Stimulated activated naive CD4-positive, alpha-beta T cell (primary cell): ENCODE results near the gene GLT8D2.
"Not testable (repeated sequence)": the region's sequence is repeated elsewhere in the genome, so short reads cannot be mapped to it uniquely, and the experiment has no call there.

Experiments used
- DNase-seq, 6 experiments: peaks; one replicate each; lab custom pipeline; 2025; lab: John Stamatoyannopoulos, UW

GLT8D2 gene

DNA sequence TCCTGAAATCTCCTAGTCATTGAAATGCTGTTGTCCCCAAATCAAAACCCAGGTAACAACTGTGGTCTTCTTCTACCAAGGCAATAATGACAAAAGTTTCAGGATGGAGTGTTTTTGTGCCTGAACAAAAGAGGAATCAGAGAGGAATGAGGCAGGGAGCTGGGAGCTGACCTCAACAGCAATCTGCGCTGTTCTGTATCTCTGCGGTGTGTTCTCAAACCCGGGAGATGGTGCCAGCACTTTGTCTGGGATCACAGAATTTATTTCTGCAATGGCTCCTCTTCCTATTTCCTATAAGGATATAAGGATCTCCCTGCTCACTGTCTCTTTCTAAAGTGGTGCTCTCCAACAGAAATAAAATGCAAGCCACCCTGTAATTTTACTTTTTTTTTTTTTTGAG, 449 bp upstream of the GLT8D2 start:
- no peak for DNase-seq

GRCh38 chr12:104049278-104049902, 597 bp downstream of the GLT8D2 start:
- no peak for DNase-seq

DNA sequence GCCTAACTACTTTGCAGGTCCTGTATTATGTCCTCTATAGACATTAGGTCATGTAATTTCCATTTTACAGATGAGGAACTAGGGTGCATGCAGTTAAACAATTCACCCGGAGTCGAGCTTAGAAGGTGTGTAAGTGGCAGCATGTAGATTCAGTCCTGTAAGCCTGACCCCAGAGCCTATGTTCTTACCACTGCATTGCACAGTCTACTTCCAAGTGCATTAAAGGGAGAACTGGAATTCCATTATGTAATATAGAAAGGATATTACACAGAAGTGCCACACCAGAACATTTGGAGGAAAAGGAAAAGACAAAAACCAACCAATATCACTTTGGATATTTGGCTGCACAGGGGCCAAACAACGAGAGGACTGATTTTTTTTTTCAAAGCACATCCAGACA, 1.2 kb downstream of the GLT8D2 start:
- no peak for DNase-seq

DNA sequence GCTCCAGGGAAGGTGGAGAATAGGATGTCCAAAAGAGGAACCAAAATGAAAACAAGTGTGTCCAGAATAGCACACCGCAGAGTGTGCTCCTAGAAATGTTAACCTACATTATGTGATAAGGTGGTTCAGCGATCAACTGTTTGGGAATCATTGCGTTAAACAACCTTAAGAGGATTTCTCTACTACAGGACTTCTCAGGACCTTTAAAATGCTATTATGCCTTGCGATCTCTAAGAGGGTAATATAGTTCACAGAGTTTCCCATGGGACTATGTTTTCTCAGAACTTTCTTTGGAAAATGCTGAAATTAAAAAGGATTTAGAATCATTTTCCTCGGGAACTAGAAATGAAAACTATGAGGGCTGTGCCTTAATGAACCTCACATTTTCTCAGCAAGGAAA, 1.8 kb downstream of the GLT8D2 start:
- DNase-seq: no peak

GRCh38 chr12:104046306-104046705, 3.7 kb downstream of the GLT8D2 start:
- no peak for DNase-seq

- DNase-seq: no peak
Measured at GRCh38 chr12:104044158-104044557, 5.8 kb downstream of the GLT8D2 start.

DNA sequence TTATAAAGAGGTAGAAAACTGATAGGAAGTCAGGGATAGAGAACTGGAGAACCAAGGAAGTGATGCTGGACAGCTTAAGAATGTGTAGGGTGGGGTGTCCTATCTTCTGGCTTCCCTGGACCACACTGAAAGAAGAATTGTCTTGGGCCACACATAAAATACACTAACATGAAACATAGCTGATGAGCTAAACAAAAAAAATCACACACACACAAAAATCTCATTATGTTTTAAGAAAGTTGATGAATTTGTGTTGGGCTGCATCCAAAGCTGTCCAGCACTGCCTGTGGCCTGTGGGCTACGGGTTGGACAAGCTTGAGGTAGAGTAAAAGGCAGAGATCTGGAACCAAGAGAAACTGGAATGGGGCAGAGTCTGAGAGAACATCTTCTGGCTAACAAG, 7.4 kb downstream of the GLT8D2 start:
- no peak for DNase-seq

DNA sequence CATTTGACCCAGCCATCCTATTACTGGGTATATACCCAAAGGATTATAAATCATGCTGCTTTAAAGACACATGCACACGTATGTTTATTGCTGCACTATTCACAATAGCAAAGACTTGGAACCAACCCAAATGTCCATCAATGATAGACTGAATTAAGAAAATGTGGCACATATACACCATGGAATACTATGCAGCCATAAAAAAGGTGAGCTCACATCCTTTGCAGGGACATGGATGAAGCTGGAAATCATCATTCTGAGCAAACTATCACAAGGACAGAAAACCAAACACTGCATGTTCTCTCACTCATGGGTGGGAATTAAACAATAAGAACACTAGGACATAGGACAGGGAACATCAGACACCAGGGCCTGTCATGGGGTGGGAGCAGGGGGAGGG, 10.2 kb downstream of the GLT8D2 start:
- not testable (repeated sequence) for DNase-seq

GRCh38 chr12:104036143-104036542, 13.8 kb downstream of the GLT8D2 start:
- not testable (repeated sequence) for DNase-seq

- DNase-seq: not testable (repeated sequence)
Measured at GRCh38 chr12:104030596-104030995, 19.4 kb downstream of the GLT8D2 start.

DNA sequence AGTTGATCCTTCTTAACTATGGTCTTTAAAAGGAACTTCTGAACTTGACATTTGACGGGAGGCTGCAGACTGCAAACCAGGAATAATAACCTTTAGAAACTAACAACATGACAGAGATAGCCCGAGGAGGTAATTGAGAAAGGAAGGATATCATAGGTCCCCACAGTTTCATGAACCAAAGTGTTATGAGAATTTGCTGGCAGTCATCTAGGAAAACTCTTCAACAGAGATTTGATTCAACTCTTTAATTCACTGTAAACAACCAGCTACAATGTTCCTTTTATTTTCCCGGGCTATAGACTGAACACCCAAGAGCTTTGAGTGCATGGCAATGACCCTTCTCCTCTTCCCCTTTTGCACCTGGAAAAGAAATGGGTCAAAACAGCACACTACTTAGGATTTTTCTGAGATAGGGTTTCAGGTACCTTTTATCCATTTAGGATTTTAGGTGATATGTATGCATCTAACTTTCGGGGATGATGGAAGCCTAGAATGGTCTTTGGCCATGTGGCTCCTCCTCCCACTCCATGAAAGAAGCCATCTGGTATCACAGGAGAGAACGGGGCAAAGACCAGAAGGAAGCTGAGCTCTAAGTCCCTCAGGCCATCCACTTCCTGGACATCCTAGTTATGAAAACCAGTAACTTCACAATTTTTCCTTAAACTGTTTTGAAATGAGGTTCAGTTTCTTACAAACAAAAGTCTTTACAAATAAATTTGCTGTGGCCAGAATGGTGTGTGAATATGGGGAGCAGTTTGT, 23.0 kb downstream of the GLT8D2 start:
- no peak for DNase-seq

GRCh38 chr12:104025771-104026170, 24.2 kb downstream of the GLT8D2 start:
- DNase-seq: no peak

DNA sequence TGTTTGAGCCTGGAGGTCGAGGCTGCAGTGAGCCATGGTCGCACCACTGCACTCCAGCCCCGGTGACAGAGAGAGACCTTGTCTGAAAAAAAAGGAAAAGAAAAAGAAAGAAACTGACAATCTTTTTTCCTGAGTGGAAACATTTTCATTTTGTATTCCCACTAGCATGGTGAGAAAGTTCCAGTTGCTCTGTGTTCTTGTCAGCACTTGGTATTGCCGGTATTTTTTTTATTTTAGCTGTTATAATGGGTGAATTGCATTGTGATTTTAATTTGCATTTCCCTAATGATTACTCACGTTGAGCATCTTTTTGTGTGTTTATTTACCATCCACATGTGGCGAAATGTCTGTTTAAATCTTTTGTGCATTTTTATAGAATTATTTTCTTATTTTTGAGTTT, 25.6 kb downstream of the GLT8D2 start:
- DNase-seq: no peak

GRCh38 chr12:104023710-104024109, 26.3 kb downstream of the GLT8D2 start:
- no peak for DNase-seq

DNA sequence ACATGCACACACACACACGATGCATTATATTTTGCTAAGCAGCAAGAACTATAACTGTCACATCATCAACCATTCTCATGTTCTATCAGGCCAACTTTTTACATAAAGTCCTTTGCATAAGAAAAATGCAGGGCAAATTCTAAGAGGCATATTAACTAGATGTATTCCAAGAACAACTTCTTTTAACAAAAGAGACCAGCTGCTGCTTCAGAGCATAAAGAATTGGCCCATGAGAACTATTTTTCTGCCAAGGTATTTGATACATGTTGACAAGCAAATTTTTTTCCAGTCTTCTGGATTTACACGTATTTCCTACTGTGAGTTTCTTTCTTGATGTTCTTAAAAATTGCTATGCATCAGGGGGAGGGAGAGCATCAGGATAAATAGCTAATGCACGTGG, 27.2 kb downstream of the GLT8D2 start:
- DNase-seq: no peak

- DNase-seq: not testable (repeated sequence)
Measured at GRCh38 chr12:104021862-104022261, 28.1 kb downstream of the GLT8D2 start.

GRCh38 chr12:104012331-104012730, 37.7 kb downstream of the GLT8D2 start:
- no peak for DNase-seq

DNA sequence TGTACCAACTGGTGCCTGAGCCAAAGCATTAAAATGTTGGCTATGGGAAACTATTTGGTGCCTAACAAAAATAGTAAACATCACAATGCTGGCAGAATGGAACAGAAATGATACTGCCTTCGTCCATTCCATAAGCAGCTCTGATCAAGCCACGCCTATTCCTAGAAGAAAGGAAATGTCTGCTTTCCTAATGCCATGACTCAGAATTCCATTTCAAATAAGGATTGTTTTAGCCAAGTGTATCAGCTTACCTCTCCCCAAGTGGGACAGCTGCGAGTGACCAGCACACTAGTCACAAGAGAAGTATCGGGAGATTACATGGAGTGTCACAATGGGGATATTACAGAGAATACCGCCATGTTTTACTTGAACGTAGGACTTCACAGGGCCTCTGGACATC, 38.7 kb downstream of the GLT8D2 start:
- no peak for DNase-seq

DNA sequence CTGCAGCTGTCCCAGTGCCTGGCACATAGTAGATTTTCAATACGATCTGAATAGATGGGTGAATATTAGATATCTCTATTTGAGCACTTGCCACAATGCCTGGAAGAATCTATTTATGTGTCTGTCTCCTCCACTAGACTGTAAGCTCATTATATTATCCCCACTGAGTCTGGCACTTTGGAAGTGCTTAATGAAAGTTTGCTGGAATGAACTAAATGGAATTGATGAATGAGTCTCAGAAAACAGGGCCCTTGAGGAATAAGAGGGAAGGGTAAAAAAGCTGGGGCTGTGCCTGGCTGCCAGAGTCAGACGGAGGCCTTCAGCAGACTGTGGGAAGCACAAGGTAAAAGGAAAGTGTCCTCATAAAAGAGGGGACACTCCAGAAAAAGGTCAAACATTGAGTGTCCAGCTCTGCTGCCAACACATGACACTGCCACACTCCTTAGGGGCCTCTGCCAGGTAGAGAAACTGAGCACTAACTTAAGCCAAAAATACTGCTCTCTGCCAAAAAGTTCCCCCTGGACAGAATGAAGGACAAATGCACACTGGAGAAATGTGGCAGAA, 39.3 kb downstream of the GLT8D2 start:
- DNase-seq: no peak

DNA sequence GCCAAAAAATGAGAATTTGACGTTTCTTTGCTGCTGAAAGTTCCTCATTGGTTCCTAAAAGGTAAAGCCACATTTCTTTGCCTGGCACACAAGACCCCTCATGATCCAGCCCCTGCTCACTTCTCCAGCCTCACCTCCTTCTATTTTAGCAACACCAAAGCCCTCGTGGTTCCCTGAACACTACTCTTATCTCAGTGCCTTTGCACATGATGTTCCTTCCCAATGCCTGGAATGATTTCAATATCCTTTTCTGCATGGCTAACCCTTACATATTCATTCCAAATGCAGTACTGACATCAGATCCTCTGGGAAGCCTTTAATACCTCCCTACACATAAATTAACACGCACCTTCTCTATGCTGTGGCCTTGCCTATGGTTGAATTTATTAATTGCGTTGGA, 39.9 kb downstream of the GLT8D2 start:
- no peak for DNase-seq

DNA sequence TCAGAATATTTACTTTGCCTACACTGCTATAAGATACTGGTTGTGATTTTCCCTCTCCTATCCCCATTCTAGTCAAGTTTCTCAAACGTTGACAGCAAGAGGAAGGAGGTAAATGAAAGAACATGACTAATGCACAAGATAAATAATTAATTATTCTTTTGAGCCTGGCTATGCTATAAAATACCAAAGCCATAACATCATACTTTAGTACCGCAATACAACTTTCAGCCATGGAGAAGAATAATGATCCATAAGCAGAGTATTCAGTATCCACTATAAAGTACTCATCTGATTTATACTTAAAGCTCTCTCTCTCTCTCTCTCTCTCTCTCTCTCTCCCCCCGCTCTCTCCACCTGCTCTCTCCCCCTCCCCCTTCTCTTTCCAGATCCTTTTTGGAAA, 43.1 kb downstream of the GLT8D2 start:
- DNase-seq: no peak

GRCh38 chr12:104003596-104003995, 46.4 kb downstream of the GLT8D2 start:
- DNase-seq: no peak

- DNase-seq: no peak
Measured at GRCh38 chr12:104002686-104003085, 47.3 kb downstream of the GLT8D2 start.
